Stimulated activated CD4-positive, alpha-beta T cell treated with anti-CD3 and anti-CD28 coated beads, Interleukin-4, amount 100 ng/mL, for 1 hour (primary cell): ENCODE data around the gene IL36RN.
"Not testable (repeated sequence)": the region's sequence is repeated elsewhere in the genome, so short reads cannot be mapped to it uniquely, and the experiment has no call there.

Experiments
- DNase-seq: peaks from one replicate; pipeline ENCODE4 v3.0.0-alpha.2; 2020

Gene IL36RN

GRCh38 chr2:113075600-113075999, 16.6 kb downstream of the IL36RN start:
- no peak for DNase-seq

GRCh38 chr2:113076954-113077669, 18.1 kb downstream of the IL36RN start:
- no peak for DNase-seq

GRCh38 chr2:113077921-113078320, 18.9 kb downstream of the IL36RN start:
- no peak for DNase-seq

GRCh38 chr2:113078350-113078839, 19.4 kb downstream of the IL36RN start:
- no peak for DNase-seq

GRCh38 chr2:113079131-113079530, 20.1 kb downstream of the IL36RN start:
- no peak for DNase-seq

GRCh38 chr2:113080134-113080533, 21.1 kb downstream of the IL36RN start:
- DNase-seq, result peak; percentile 60

- no peak for DNase-seq
These were observed 22.7 kb downstream of the IL36RN start for GRCh38 chr2:113081488-113082210.

- no peak for DNase-seq
These were observed 24.3 kb downstream of the IL36RN start for GRCh38 chr2:113083296-113083695.

- DNase-seq, result no peak
These were observed 25.4 kb downstream of the IL36RN start for GRCh38 chr2:113084249-113085000.

GRCh38 chr2:113085542-113085941, 26.5 kb downstream of the IL36RN start:
- DNase-seq, result no peak

GRCh38 chr2:113088213-113088992, 29.4 kb downstream of the IL36RN start:
- no peak for DNase-seq

- no peak for DNase-seq
These were observed 30.9 kb downstream of the IL36RN start for GRCh38 chr2:113089916-113090315.

- DNase-seq, result no peak
These were observed 32.4 kb downstream of the IL36RN start for GRCh38 chr2:113091231-113091896.

GRCh38 chr2:113092864-113093612, 34.0 kb downstream of the IL36RN start:
- no peak for DNase-seq

GRCh38 chr2:113093613-113093977, 34.6 kb downstream of the IL36RN start:
- DNase-seq, result no peak

- DNase-seq, result not testable (repeated sequence)
These were observed 37.3 kb downstream of the IL36RN start for GRCh38 chr2:113096306-113096705.

- not testable (repeated sequence) for DNase-seq
These were observed 38.0 kb downstream of the IL36RN start for GRCh38 chr2:113096842-113097618.

GRCh38 chr2:113098041-113098440, 39.0 kb downstream of the IL36RN start:
- DNase-seq, result no peak

- no peak for DNase-seq
These were observed 39.5 kb downstream of the IL36RN start for GRCh38 chr2:113098532-113098931.

- DNase-seq, result no peak
These were observed 43.1 kb downstream of the IL36RN start for GRCh38 chr2:113102133-113102532.

GRCh38 chr2:113103277-113103676, 44.3 kb downstream of the IL36RN start:
- DNase-seq, result no peak
